ENCODE data around the gene CHST5. TPM values are rescaled to one million over a fixed set of nuclear protein-coding genes. Genes with fewer than 3 reads are reported as not detected.

The CHST5 gene
- total and polyA plus RNA-seq, 2 of the 8 experiments (the other 6 are each of a cell fraction or from before 2014, with no cell fraction given): 0.13 to 0.23 TPM

DNA sequence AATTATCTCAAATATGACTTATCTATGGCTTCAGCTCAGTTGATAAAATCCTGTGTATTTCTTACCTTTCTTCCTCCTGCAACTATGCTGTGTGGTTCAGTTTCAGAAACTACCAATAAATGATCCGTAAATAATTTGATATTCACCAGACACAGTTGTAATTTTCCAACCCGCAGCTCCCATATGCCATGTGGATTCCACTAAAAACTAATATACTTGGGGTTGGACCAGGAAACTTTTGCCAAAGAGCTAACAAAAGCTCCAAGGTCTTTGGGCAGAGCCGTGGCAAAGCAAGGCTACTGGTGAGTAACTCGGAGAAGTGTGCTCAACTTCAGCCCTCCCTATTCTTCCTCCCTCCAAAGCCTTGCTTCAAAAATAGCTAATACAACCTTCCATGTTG, 38.4 kb downstream of the CHST5 start:
- Histone ChIP-seq H3K36me3 (ENCODE audit: control insufficient read depth in 2 of 4, insufficient read depth in 4 of 4, low read length in 3 of 4) (no peaks in the 10 kb centered on the region), H3K4ac (replicated peaks; ENCODE audit: insufficient read length, low read depth, low read length) (no peak overlapping the region), H4K8ac (ENCODE audit: extremely low read depth, insufficient read depth, low read length) (no peak overlapping the region), H3K18ac (ENCODE audit: extremely low read depth, low read length) (no peak overlapping the region), H3K9me3 (ENCODE audit: insufficient read depth in 2 of 2, low read depth in 1 of 2, low read length in 1 of 2) (no peaks in the 10 kb centered on the region), H3K79me2 (ENCODE audit: control insufficient read depth in 1 of 2, insufficient read depth in 2 of 2, low read length in 2 of 2) (no peaks in the 10 kb centered on the region), H2BK5ac (ENCODE audit: low read depth, low read length) (no peak overlapping the region), H2BK20ac (ENCODE audit: low read length) (no peak overlapping the region), H3K23ac (ENCODE audit: insufficient read length) (no peak overlapping the region), H3K14ac (ENCODE audit: insufficient read length) (no peak overlapping the region), H3K4me3 (ENCODE audit: extremely low read depth in 1 of 4, insufficient read depth in 2 of 4, low read depth in 3 of 4, low read length in 4 of 4) (no peak overlapping the region), H4K20me1 (replicated peaks in 1 of 2; ENCODE audit: control insufficient read depth in 1 of 2, insufficient read depth in 2 of 2, low read length in 2 of 2) (no peaks in the 10 kb centered on the region), H3K9ac (replicated peaks in 1 of 4; ENCODE audit: extremely low read depth in 1 of 4, low read depth in 3 of 4, low read length in 3 of 4) (no peak overlapping the region), H3K23me2 (ENCODE audit: low read depth, low read length) (peaks cover 6% of the 10 kb centered on the region; the same call in 1 of the 2 replicates), H3K79me1 (ENCODE audit: low read depth, low read length) (no peaks in the 10 kb centered on the region), H3K56ac (replicated peaks; ENCODE audit: insufficient read length, low read depth, low read length) (no peak overlapping the region), H4K91ac (replicated peaks; ENCODE audit: insufficient read length, low read length) (no peak overlapping the region), H2AK5ac (ENCODE audit: low read depth, low read length) (no peak overlapping the region), H4K5ac (ENCODE audit: insufficient read length, low read depth, low read length) (no peak overlapping the region), H3K4me2 (ENCODE audit: insufficient read depth in 1 of 2, low read depth in 2 of 2, low read length in 2 of 2) (no peak overlapping the region), H3K27me3 (replicated peaks in 1 of 4; ENCODE audit: control insufficient read depth in 3 of 4, extremely low read depth in 1 of 4, insufficient read depth in 3 of 4, low read length in 3 of 4) (0 out of 7 replicates have a peak, but pooled peaks cover 0 to 2% (median 0%) of the 10 kb centered on the region in 4 experiments), H3K4me1 (replicated peaks in 1 of 4; ENCODE audit: control insufficient read depth in 3 of 4, insufficient read depth in 4 of 4, low read length in 3 of 4) (peaks cover 0 to 6% (median under 1%) of the 10 kb centered on the region in 4 experiments; a peak in 3 of 7 replicates), H2AFZ (ENCODE audit: low read length) (no peak overlapping the region), H2BK12ac (ENCODE audit: low read depth, low read length) (no peak overlapping the region), H2BK120ac (replicated peaks; ENCODE audit: low read depth, low read length) (no peak overlapping the region), H3K27ac (ENCODE audit: low read depth, low read length) (no peak overlapping the region), H2BK15ac (ENCODE audit: low read length) (no peak overlapping the region)
- 96% methylated on average over 4 of the region's 4 CpGs; no CpG with 5 or more reads in 1 of the 2 experiments for WGBS, 2 experiments (ENCODE audit: extremely low coverage in 1 of 2, insufficient coverage in 1 of 2, insufficient read length in 1 of 2, insufficient replicate concordance in 2 of 2, low coverage in 1 of 2, low lambda C conversion rate in 2 of 2, missing lambda C conversion rate in 1 of 2)
- FAIRE-seq (no peak), DNase-seq (ENCODE audit: low read depth in 1 of 2, low spot score in 2 of 2) (no peak)
- ChIA-PET POLR2A (ENCODE audit: partially characterized antibody) (interaction anchor here (0.8 to 1.8 kb wide), 3 partner anchors 12 to 19 kb away, joined by 3 to 10 read pairs (median 4); no protein-coding TSS in a partner anchor), CTCF (ENCODE audit: partially characterized antibody) (interaction anchor here (0.9 to 5.6 kb wide), 7 partner anchors 11 to 139 kb away, joined by 3 to 56 read pairs (median 4); partner anchors contain the start of gene TMEM170A)
- TF ChIP-seq TAF1 (IDR thresholded peaks at IDR 0.05; ENCODE audit: low read depth, low read length) (no peak), SUZ12 (IDR thresholded peaks at IDR 0.05; ENCODE audit: low read length) (no peak), RNF2 (IDR thresholded peaks at IDR 0.05; ENCODE audit: borderline replicate concordance, low read depth, low read length, missing control alignments, poor library complexity, severe bottlenecking) (no peak), CTBP2 (IDR thresholded peaks at IDR 0.05; ENCODE audit: borderline replicate concordance, insufficient read depth, insufficient read length, low read length) (no peak), SIRT6 (IDR thresholded peaks at IDR 0.05; ENCODE audit: low read length) (no peak), NANOG (IDR thresholded peaks at IDR 0.05; ENCODE audit: insufficient read depth, low read depth, low read length, poor library complexity, severe bottlenecking) (no peak), RFX5 (IDR thresholded peaks at IDR 0.05; ENCODE audit: borderline replicate concordance, low read depth, low read length) (no peak), BACH1 (IDR thresholded peaks at IDR 0.05; ENCODE audit: low read length) (no peak), GTF2F1 (IDR thresholded peaks at IDR 0.05; ENCODE audit: borderline replicate concordance, low read depth, low read length) (no peak)
- TF ChIP-seq, protein P1, sequence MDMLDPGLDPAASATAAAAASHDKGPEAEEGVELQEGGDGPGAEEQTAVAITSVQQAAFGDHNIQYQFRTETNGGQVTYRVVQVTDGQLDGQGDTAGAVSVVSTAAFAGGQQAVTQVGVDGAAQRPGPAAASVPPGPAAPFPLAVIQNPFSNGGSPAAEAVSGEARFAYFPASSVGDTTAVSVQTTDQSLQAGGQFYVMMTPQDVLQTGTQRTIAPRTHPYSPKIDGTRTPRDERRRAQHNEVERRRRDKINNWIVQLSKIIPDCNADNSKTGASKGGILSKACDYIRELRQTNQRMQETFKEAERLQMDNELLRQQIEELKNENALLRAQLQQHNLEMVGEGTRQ (IDR thresholded peaks at IDR 0.05; ENCODE audit: low read length): no peak
- TF ChIP-seq, protein P2, sequence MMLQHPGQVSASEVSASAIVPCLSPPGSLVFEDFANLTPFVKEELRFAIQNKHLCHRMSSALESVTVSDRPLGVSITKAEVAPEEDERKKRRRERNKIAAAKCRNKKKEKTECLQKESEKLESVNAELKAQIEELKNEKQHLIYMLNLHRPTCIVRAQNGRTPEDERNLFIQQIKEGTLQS (IDR thresholded peaks at IDR 0.05; ENCODE audit: insufficient read depth, low read depth, low read length): no peak

All from H1 (cell line).